HG03139 (cell line): Measurements from ENCODE around the gene SH2D1B.
"Not testable (repeated sequence)": the region's sequence is repeated elsewhere in the genome, so short reads cannot be mapped to it uniquely, and the experiment has no call there.

Experiments used
- ATAC-seq: cut with Tn5 transposase; IDR thresholded peaks from one replicate; pipeline ENCODE4 v1.9.1; 2021; ENCODE audit not compliant: unreplicated experiment

SH2D1B gene

GRCh38 chr1:162412002-162412401 is at the start of gene SH2D1B:
Gene SH2D1B, minus strand, starts transcription at chr1:162412136. Its CDS starts 120 bp downstream, at chr1:162412016.
- ATAC-seq = no peak

GRCh38 chr1:162458236-162458635 is 46.3 kb upstream of the SH2D1B start:
- no peak for ATAC-seq

GRCh38 chr1:162456323-162456722 is 44.4 kb upstream of the SH2D1B start:
- no peak for ATAC-seq

- not testable (repeated sequence) for ATAC-seq
Observed at GRCh38 chr1:162454361-162454760, 42.4 kb upstream of the SH2D1B start.

GRCh38 chr1:162446946-162447345 is 35.0 kb upstream of the SH2D1B start:
- ATAC-seq = no peak

- no peak for ATAC-seq
Observed at GRCh38 chr1:162444903-162445302, 33.0 kb upstream of the SH2D1B start.

- ATAC-seq = not testable (repeated sequence)
Observed at GRCh38 chr1:162432977-162433713, 21.2 kb upstream of the SH2D1B start.

- ATAC-seq = no peak
Observed at GRCh38 chr1:162430583-162430982, 18.6 kb upstream of the SH2D1B start.

- no peak for ATAC-seq
Observed at GRCh38 chr1:162422662-162423375, 10.9 kb upstream of the SH2D1B start.

- no peak for ATAC-seq
Observed at GRCh38 chr1:162421258-162422164, 9.6 kb upstream of the SH2D1B start.

GRCh38 chr1:162420120-162420519 is 8.2 kb upstream of the SH2D1B start:
- no peak for ATAC-seq

GRCh38 chr1:162419450-162419931 is 7.6 kb upstream of the SH2D1B start:
- ATAC-seq = not testable (repeated sequence)

GRCh38 chr1:162418584-162418983 is 6.6 kb upstream of the SH2D1B start:
- ATAC-seq = not testable (repeated sequence)

GRCh38 chr1:162417650-162418049 is 5.7 kb upstream of the SH2D1B start:
- no peak for ATAC-seq

GRCh38 chr1:162416909-162417308 is 5.0 kb upstream of the SH2D1B start:
- ATAC-seq = no peak

GRCh38 chr1:162416215-162416614 is 4.3 kb upstream of the SH2D1B start:
- ATAC-seq = no peak

- no peak for ATAC-seq
Observed at GRCh38 chr1:162407539-162407938, 4.4 kb downstream of the SH2D1B start.

GRCh38 chr1:162406811-162407210 is 5.1 kb downstream of the SH2D1B start:
- no peak for ATAC-seq

- no peak for ATAC-seq
Observed at GRCh38 chr1:162405800-162406199, 6.1 kb downstream of the SH2D1B start.

- no peak for ATAC-seq
Observed at GRCh38 chr1:162404550-162405160, 7.3 kb downstream of the SH2D1B start.
